ENCODE results near the gene IL12RB2.
"Not testable (repeated sequence)": the region's sequence is repeated elsewhere in the genome, so short reads cannot be mapped to it uniquely, and the experiment has no call there.

The IL12RB2 gene

DNA sequence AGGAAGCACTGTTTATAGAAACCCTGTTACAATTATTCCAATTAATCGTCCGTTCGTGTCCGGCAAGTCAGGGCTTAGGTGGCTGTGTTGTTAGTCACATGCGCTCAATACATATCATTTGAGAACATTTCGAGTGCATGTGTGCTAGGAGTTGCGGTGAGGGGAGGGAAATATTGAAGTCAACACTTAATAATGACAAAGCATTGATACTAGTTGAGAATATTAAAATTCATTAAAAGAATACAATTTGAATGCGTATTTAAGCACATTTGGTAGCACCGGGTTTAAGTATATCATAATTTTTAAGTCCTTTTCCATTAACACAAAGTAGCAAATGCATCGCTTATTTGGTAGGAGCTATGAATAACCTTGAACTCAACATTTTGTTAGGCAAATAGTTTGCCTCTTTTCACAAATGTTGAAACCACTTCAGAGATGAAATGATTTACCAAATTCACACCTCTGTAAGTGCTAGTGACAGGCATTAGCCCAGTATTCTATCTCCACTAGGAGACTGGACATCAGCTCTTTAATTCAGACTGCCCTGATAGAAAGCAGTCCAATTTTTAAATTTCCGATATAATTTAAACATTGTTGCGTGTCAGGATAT is 123.6 kb downstream of the IL12RB2 start:
- DNase-seq (ENCODE audit: low read depth), result no peak

- DNase-seq (ENCODE audit: low read depth), result no peak
Measured at GRCh38 chr1:67431869-67432578, 124.4 kb downstream of the IL12RB2 start.

DNA sequence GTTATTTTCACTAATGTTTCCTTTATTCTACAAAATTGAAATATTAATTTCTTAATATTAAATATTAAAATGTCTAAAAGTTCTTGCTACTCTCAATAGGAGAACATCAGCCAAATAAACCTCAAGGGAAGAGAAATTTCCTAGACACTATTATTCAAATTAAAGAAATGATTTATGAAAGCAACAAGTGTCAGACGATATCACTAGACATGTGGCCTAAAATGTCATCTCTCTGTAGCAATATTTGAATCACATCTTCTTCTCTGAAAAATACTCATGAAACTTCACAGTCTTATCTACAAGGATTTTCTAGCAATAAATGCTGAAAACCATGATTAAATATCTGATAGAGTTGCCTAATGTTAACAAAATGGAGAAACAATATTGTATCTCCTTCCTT is 125.1 kb downstream of the IL12RB2 start:
- no peak for DNase-seq (ENCODE audit: low read depth)

DNA sequence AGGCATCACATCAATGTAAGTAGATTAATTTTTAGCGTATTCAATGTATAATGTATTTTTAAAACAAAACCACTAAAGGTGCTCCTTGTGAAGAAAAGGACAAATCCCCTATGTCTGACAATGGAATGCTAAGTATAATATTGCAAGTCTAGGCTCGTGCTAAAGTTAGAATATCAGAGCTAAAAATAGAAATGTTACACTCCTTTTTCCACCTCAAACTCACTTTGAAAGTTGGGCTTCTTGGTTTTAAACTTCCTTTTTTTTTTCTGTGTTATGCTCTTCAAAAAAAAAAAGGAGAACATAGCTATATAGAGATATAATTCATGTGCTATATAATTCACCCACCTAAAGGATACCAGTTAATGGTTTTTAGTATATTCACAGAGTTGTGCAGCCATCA is 126.2 kb downstream of the IL12RB2 start:
- no peak for DNase-seq (ENCODE audit: low read depth)

DNA sequence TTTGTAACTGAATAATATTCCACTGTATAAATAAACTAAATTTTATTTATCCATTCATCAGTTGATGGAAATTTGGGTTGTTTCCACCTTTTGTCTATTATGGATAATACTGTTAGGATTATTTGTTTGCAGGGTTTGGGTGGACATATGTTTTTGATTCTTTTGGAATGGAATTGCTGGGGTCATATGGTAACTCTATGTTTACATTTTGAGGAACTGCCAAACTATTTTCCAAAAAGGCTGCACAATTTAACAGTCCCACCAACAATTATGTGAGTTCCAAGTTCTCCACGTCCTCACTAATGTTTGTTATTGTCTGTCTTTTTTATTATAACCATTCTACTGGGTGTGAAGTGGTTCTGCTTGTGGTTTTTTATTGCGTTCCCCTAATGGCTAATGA is 126.8 kb downstream of the IL12RB2 start:
- no peak for DNase-seq (ENCODE audit: low read depth)

- DNase-seq (ENCODE audit: low read depth), result no peak
Measured at GRCh38 chr1:67436511-67437055, 128.9 kb downstream of the IL12RB2 start.

DNA sequence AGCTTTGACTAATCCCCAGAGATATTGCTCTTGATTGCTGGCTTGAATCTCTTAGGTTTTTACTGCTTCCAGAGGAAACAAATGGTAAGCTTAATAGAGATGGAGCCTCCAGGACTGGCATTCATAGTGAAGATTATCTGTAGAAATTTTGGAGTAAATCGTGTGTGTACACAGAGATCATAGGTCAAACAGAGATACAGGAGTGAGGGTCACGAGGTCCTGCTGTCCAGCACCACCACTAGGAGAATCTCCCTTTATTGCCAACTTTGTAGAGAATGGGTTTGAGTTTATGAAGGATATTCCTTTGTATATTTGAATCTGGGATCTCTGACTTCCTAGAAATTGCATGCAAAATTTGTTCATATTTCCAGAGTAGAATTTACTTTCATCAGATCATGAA is 130.3 kb downstream of the IL12RB2 start:
- DNase-seq (ENCODE audit: low read depth), result no peak

DNA sequence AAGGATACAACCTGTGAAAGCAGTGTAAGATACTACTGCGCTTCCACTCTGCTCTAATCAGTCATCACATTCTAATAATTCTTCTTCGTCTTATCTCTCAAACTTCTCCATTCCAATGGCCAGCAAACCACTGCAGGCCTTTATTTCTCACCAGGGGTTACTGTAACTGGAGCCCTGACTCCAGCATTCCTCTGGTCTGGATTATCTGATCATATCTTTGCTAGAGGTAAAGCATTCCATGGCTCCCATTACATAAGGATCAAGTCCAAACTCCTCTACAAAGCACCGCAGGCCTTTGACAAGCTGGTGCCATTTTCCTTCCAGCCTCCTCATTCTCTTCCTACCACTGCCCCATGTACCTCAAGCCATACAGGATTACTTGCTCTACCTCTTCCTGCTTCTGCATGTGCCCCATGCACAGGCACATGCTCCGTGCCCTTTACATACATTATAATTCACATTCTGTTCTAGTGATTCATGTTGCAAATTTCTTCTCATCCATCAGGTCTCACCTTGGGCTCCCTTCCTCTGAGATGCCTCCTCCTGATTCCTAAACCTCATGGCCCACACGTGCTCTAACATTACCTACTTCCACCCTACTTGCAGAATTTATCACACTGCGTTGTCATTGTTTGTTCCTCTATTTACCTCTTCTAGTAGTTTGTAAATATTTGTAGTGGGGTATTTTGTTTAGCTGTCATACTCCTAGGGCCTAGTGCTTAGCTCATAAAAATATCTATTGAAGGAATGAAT is 131.8 kb downstream of the IL12RB2 start:
- DNase-seq (ENCODE audit: low read depth), result no peak

GRCh38 chr1:67440339-67440738 is 132.7 kb downstream of the IL12RB2 start:
- no peak for DNase-seq (ENCODE audit: low read depth)

DNA sequence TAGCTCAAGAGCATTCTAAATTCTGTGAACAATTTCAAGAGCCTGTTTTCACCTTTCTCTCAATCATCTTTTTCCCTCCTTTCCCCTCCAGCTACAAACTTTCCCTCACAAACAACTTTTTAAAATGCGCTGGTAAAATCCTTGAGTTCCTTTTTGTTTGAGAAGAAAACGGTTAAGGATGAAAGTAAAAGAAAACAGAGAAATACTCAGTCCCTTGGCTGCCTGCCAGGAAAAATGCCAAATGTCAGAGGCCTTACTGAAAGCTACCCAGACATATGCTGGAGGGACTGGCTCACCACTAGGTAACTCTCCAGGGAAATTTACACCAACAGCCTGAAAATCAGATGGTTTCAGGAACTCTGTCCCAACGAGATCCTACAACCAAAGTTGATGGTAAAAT is 133.5 kb downstream of the IL12RB2 start:
- no peak for DNase-seq (ENCODE audit: low read depth)

GRCh38 chr1:67441739-67442281 is 134.1 kb downstream of the IL12RB2 start:
- DNase-seq (ENCODE audit: low read depth), result no peak

DNA sequence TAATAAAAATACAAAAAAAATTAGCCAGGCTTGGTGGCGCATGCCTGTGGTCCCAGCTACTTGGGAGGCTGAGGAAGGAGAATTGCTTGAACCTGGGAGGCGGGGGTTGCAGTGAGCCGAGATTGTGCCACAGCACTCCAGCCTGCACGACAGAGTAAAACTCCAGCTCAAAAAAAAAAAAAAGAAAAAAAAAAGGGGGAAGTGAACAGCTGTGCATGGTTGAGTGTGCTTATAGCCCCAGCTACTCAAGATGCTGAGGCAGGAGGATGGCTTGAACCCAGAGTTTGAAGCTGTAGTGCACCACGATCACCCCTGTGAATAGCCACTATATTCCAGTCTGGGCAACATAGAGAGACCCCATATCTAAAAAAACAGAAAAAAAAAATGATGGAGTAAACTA is 138.3 kb downstream of the IL12RB2 start:
- not testable (repeated sequence) for DNase-seq (ENCODE audit: low read depth)
